ENCODE results near the gene ZNF727.
"Not testable (repeated sequence)": the region's sequence is repeated elsewhere in the genome, so short reads cannot be mapped to it uniquely, and the experiment has no call there.

Gene ZNF727

DNA sequence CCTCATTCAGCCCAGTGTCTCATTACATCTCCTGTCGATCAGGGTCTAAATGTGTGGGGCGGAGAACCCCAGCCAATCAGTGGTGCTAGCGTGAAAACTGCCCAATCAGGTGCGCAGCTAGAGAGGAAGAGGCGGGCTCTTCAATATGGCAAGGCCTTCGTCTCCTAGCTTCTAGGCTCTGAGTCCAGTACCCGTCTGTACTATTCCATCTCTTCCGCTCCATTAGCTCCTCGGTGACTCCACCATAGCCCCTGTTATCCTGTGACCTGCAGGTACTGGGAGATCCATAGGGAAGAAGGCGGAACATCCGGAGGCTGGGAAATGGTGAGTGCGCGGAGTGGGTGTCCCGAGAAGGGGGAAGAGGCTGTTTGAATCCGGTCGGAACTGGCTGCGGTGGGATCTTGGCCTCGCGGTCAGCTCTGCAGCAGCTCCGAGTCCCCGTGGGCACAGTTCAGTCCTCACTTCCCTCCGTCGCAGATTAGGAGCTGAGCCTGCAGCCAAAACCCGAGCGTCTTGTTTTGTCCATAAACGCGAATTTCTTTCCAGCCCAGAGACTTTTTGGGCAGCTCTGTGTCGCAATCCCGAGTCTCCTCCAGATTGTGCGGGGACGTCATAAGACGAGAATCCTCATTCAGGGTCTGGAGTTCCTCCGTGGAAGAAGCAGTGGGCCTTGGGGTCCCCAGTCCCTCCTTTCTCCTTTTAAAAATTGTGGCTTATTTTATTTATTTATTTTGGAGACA is at the start of gene ZNF727:
TSS of gene ZNF727 (plus strand) at position 134 of the 740 bp plus-strand sequence. CDS start at position 322, 188 bp downstream.
- FAIRE-seq (no peak), DNase-seq (ENCODE audit: insufficient read length, low spot score) (peak; percentile 66)

- DNase-seq (ENCODE audit: insufficient read length, low spot score) (no peak), FAIRE-seq (no peak)
Measured at GRCh38 chr7:63998549-63998948, 46.7 kb upstream of the ZNF727 start, which contains the start of gene ZNF722. Gene ZNF722 (plus strand): TSS chr7:63998849. CDS start chr7:63998962, 113 bp downstream.

GRCh38 chr7:64015496-64015895 is 29.7 kb upstream of the ZNF727 start:
- not testable (repeated sequence) for DNase-seq (ENCODE audit: insufficient read length, low spot score); FAIRE-seq

- no peak for FAIRE-seq
- no peak for DNase-seq (ENCODE audit: insufficient read length, low spot score)
Measured at GRCh38 chr7:64035388-64035787, 9.8 kb upstream of the ZNF727 start.

GRCh38 chr7:64037095-64037494 is 8.1 kb upstream of the ZNF727 start:
- no peak for FAIRE-seq
- no peak for DNase-seq (ENCODE audit: insufficient read length, low spot score)

DNA sequence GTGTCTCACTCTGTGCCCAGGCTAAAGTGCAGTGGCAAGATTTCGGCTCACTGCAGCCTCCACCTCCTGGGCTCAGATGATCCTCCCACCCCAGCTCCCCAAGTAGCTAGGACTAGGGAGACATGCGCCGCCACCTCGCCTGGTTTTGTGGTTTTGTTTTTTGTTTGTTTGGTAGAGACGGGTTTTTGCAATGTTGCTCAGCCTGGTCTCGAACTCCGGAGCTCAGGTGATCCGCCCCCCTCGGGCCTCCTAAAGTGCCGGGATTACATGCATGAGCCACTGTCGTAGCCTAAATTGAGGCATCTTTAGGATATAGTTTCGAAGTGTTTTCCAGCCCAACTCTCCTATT is 781 bp downstream of the ZNF727 start:
- DNase-seq (ENCODE audit: insufficient read length, low spot score), result no peak
- FAIRE-seq, result no peak

DNA sequence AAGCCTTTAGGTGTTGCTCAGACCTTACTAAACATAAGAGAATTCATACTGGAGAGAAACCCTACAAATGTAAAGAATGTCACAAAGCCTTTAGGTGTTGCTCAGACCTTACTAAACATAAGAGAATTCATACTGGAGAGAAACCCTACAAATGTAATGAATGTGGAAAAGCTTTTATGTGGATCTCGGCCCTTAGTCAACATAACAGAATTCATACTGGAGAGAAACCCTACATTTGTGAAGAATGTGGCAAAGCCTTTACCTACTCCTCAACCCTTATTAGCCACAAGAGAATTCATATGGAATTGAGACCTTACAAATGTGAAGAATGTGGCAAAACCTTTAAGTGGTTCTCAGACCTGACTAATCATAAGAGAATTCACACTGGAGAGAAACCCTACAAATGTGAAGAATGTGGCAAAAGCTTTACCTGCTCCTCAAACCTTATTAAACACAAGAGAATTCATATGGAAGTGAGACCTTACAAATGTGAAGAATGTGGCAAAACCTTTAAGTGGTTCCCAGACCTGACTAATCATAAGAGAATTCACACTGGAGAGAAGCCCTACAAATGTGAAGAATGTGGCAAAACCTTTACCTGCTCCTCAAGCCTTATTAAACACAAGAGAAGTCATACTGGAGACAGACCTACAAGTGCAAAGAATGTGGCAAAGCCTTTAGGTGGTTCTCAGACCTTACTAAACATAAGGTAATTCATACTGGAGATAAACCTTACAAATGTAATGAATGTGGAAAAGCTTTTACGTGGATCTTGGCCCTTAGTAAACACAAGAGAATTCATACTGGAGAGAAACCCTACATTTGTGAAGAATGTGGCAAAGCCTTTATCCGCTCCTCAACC is 32.8 kb downstream of the ZNF727 start:
- FAIRE-seq; DNase-seq (ENCODE audit: insufficient read length, low spot score): not testable (repeated sequence)

DNA sequence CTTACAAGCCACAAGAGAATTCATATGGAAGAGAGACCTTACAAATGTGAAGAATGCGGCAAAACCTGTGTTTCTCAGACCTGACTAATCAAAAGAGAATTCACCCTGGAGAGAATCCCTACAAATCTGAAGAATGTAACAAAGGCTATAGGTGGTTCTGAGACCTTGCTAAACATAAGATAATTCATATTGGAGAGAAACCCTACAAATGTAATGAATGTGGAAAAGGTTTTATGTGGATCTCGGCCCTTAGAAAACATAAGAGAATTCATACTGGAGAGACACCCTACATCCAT is 33.4 kb downstream of the ZNF727 start:
- DNase-seq (ENCODE audit: insufficient read length, low spot score) (no peak), FAIRE-seq (no peak)

GRCh38 chr7:64087501-64087900 is 42.3 kb downstream of the ZNF727 start:
- FAIRE-seq (no peak), DNase-seq (ENCODE audit: insufficient read length, low spot score) (no peak)

GRCh38 chr7:64088863-64089262 is 43.6 kb downstream of the ZNF727 start:
- DNase-seq (ENCODE audit: insufficient read length, low spot score); FAIRE-seq: not testable (repeated sequence)
